Thymus (tissue), 11 donors: ENCODE measurements around the gene OTOG. TPM values are rescaled to one million over a fixed set of nuclear protein-coding genes. Genes with fewer than 3 reads are reported as not detected.

Experiments used
- DNase-seq, 9 donors: peaks; one replicate each; pipeline ENCODE4 v3.0.0-alpha.2; 2013; ENCODE audit warnings: low spot score in 9 of 9, low read depth in 6 of 9, missing footprints in 1 of 9
- H3K27ac ChIP-seq, 2 donors: one replicate each; pipeline ENCODE4 v1.5.1; 2013; ENCODE audit warnings: control low read depth in 1 of 2, low read depth in 1 of 2, low read length in 1 of 2, mild to moderate bottlenecking in 1 of 2, moderate library complexity in 1 of 2
- H3K27me3 ChIP-seq, 2 donors: one replicate each; pipeline ENCODE4 v1.5.1; 2013; ENCODE audit warnings: low read length in 1 of 2; ENCODE audit not compliant: control insufficient read depth in 2 of 2, insufficient read depth in 1 of 2
- H3K36me3 ChIP-seq, 2 donors: one replicate each; pipeline ENCODE4 v1.5.1; 2013; ENCODE audit warnings: low read length in 1 of 2, mild to moderate bottlenecking in 1 of 2, moderate library complexity in 1 of 2; ENCODE audit not compliant: control insufficient read depth in 2 of 2, insufficient read depth in 2 of 2
- H3K4me1 ChIP-seq, 2 donors: one replicate each; pipeline ENCODE4 v1.5.1; 2013; ENCODE audit warnings: low read length in 2 of 2; ENCODE audit not compliant: control insufficient read depth in 2 of 2, insufficient read depth in 2 of 2
- H3K4me3 ChIP-seq, 2 donors: one replicate each; pipeline ENCODE4 v1.5.1; 2013; ENCODE audit warnings: low read length in 2 of 2, control low read depth in 1 of 2, mild to moderate bottlenecking in 1 of 2
- H3K9me3 ChIP-seq, 2 donors: one replicate each; pipeline ENCODE4 v1.5.1; 2013; ENCODE audit warnings: low read length in 1 of 2, mild to moderate bottlenecking in 1 of 2; ENCODE audit not compliant: control insufficient read depth in 2 of 2, insufficient read depth in 1 of 2
- WGBS: extraction: QIAGEN DNeasy Blood & Tissue Kit; methylation state at CpG from one replicate; pipeline ENCODE4 v1.1.7; 2013; 5-methylcytosine and 5-hydroxymethylcytosine counted together
- polyA plus RNA-seq: library from polyadenylated mRNA; stranded (reverse); fragments of 200-250 nt; gene quantifications from one replicate; pipeline ENCODE4 v1.2.3, GENCODE V29; 2013
- total RNA-seq: library from RNA; stranded (reverse); fragments of 120-200 nt; gene quantifications from one replicate; pipeline ENCODE4 v1.2.4, GENCODE V29; 2013
- donor health status: healthy.

OTOG gene
- total and polyA plus RNA-seq, 2 donors, result 0.05 to 0.09 TPM

GRCh38 chr11:17693531-17693930 lies 146.5 kb downstream of the OTOG start:
- DNase-seq, result no peak
- Histone ChIP-seq H3K4me1 (no peaks in the 10 kb centered on the region), H3K27ac (no peak overlapping the region), H3K36me3 (no peaks in the 10 kb centered on the region), H3K9me3 (no peaks in the 10 kb centered on the region), H3K4me3 (no peak overlapping the region), H3K27me3 (peaks cover 29 to 54% of the 10 kb centered on the region in 2 donors)
- 87% methylated on average over 4 of the region's 4 CpGs for WGBS

- no peaks in the 10 kb centered on the region for H3K4me1 ChIP-seq
- WGBS, result 91% methylated on average over 10 of the region's 10 CpGs
- no peak for DNase-seq
- no peaks in the 10 kb centered on the region for H3K9me3 ChIP-seq
- H3K4me3 ChIP-seq, result no peak overlapping the region
- no peak overlapping the region for H3K27ac ChIP-seq
- H3K36me3 ChIP-seq, result no peaks in the 10 kb centered on the region
- H3K27me3 ChIP-seq, result peaks cover 29 to 62% of the 10 kb centered on the region in 2 donors
Observed at GRCh38 chr11:17694494-17695110, 147.5 kb downstream of the OTOG start.

- H3K9me3 ChIP-seq, result no peaks in the 10 kb centered on the region
- no peak for DNase-seq
- no peaks in the 10 kb centered on the region for H3K4me1 ChIP-seq
- no peak overlapping the region for H3K27ac ChIP-seq
- WGBS, result 12% methylated on average over 68 of the region's 68 CpGs
- no peaks in the 10 kb centered on the region for H3K36me3 ChIP-seq
- peaks cover 29 to 63% of the 10 kb centered on the region in 2 donors for H3K27me3 ChIP-seq
- H3K4me3 ChIP-seq, result no peak overlapping the region
Observed at GRCh38 chr11:17695454-17696441, 148.7 kb downstream of the OTOG start.

- Histone ChIP-seq H3K27ac (no peak overlapping the region), H3K4me3 (no peak overlapping the region), H3K4me1 (no peaks in the 10 kb centered on the region), H3K27me3 (peaks cover 29 to 63% of the 10 kb centered on the region in 2 donors), H3K36me3 (no peaks in the 10 kb centered on the region), H3K9me3 (no peaks in the 10 kb centered on the region)
- no peak for DNase-seq
- WGBS, result 83% methylated on average over 5 of the region's 5 CpGs
Observed at GRCh38 chr11:17696741-17697140, 149.7 kb downstream of the OTOG start.

Other genes with a start within 250 kb of the OTOG start
- gene NCR3LG1, start 195.5 kb upstream of the OTOG start, total RNA-seq, result 1.0 TPM
- 0.37 TPM for gene NCR3LG1, start 195.5 kb upstream of the OTOG start, polyA plus RNA-seq
- gene KCNJ11, start 158.6 kb upstream of the OTOG start, total RNA-seq, result 0.42 TPM
- gene KCNJ11, start 158.6 kb upstream of the OTOG start, polyA plus RNA-seq, result 0.32 TPM
- 0.42 TPM for gene ABCC8, start 70.4 kb upstream of the OTOG start, total RNA-seq
- gene ABCC8, start 70.4 kb upstream of the OTOG start, polyA plus RNA-seq, result 0.62 TPM
- 0.24 TPM for gene USH1C, start 2.8 kb upstream of the OTOG start, total RNA-seq
- gene USH1C, start 2.8 kb upstream of the OTOG start, polyA plus RNA-seq, result 0.57 TPM
- 0.38 TPM for gene MYOD1, start 172.3 kb downstream of the OTOG start, total RNA-seq
- gene MYOD1, start 172.3 kb downstream of the OTOG start, polyA plus RNA-seq, result 0.43 TPM
- gene KCNC1, start 187.5 kb downstream of the OTOG start, total RNA-seq, result under 0.01 TPM
- 0.30 TPM for gene KCNC1, start 187.5 kb downstream of the OTOG start, polyA plus RNA-seq